HL-60 (cell line): Measurements from ENCODE around the gene GCNA.
"Not testable (repeated sequence)": the region's sequence is repeated elsewhere in the genome, so short reads cannot be mapped to it uniquely, and the experiment has no call there.

Source experiments
- CTCF ChIP-seq: IDR thresholded peaks from one replicate; pipeline ENCODE4 v1.5.1; 2011; ENCODE audit warnings: low read length, control low read depth, inconsistent platforms; ENCODE audit not compliant: insufficient read depth
- GABPA ChIP-seq: IDR thresholded peaks from 2 replicates; pipeline ENCODE4 v1.6.1; 2012; ENCODE audit warnings: low read depth
- POLR2AphosphoS5 ChIP-seq: IDR thresholded peaks from 2 replicates; pipeline ENCODE4 v1.6.1; 2012; ENCODE audit warnings: low read depth
- REST ChIP-seq: IDR thresholded peaks from 2 replicates; pipeline ENCODE4 v1.6.1; 2012; ENCODE audit warnings: low read depth; ENCODE audit not compliant: insufficient replicate concordance
- SPI1 ChIP-seq: IDR thresholded peaks from 2 replicates; pipeline ENCODE4 v1.6.1; 2012; ENCODE audit warnings: low read depth, mild to moderate bottlenecking, borderline replicate concordance

- TF ChIP-seq CTCF, REST, POLR2AphosphoS5, GABPA, SPI1: not testable (repeated sequence)
These were observed 18.5 kb upstream of the GCNA start for GRCh38 chrX:71559773-71560172.
